Measurements from ENCODE around the gene HSBP1L1. TPM values are rescaled to one million over a fixed set of nuclear protein-coding genes. Genes with fewer than 3 reads are reported as not detected.

The HSBP1L1 gene
- total RNA-seq, 1 experiment from 2014 or later, result 49.4 TPM

DNA sequence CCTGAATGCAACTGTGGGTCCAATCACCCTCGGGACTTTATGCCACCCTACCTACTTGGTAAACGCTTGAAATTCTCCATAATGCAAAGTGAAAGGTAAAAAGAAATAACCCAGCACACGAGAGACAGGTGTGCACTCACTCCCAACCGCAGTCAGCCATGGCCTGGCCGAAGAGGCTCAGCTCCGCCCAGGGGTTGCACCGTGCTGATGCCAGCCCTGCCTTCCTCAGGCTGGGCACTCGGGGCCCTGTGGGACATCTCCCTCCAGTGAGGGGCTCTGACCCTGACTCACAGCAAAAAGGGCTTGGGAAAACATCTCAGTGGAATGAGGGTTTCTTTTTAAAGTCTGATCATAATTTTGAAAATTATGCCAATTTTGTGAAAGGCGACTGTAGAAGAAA is 26.2 kb upstream of the HSBP1L1 start:
- H3K27ac Mint-ChIP-seq (ENCODE audit: low read depth, unreplicated experiment), result no peak overlapping the region
- peaks cover 34% of the 10 kb centered on the region for H3K36me3 Mint-ChIP-seq (ENCODE audit: insufficient read depth, unreplicated experiment)
- no peaks in the 10 kb centered on the region for H3K27me3 Mint-ChIP-seq (ENCODE audit: insufficient read depth, unreplicated experiment)
- DNase-seq (ENCODE audit: unreplicated experiment), result no peak
- H3K9me3 Mint-ChIP-seq (ENCODE audit: unreplicated experiment), result peaks cover 19% of the 10 kb centered on the region
- no TSS peak for BruUV-seq (replicated peaks)
- ChIA-PET CTCF (interaction anchor here (0.5 kb wide), 1 partner anchor 57 kb away, joined by 3 read pairs; no protein-coding TSS in a partner anchor), POLR2A (interaction anchor here (0.6 kb wide), 1 partner anchor 14 kb away, joined by 3 read pairs; no protein-coding TSS in a partner anchor)
- intact Hi-C loops (cut with micrococcal nuclease), result no loop called here
- TF ChIP-seq, protein P1, sequence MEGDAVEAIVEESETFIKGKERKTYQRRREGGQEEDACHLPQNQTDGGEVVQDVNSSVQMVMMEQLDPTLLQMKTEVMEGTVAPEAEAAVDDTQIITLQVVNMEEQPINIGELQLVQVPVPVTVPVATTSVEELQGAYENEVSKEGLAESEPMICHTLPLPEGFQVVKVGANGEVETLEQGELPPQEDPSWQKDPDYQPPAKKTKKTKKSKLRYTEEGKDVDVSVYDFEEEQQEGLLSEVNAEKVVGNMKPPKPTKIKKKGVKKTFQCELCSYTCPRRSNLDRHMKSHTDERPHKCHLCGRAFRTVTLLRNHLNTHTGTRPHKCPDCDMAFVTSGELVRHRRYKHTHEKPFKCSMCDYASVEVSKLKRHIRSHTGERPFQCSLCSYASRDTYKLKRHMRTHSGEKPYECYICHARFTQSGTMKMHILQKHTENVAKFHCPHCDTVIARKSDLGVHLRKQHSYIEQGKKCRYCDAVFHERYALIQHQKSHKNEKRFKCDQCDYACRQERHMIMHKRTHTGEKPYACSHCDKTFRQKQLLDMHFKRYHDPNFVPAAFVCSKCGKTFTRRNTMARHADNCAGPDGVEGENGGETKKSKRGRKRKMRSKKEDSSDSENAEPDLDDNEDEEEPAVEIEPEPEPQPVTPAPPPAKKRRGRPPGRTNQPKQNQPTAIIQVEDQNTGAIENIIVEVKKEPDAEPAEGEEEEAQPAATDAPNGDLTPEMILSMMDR (IDR thresholded peaks at IDR 0.05; ENCODE audit: unreplicated experiment), result no peak
- H3K4me1 Mint-ChIP-seq (ENCODE audit: insufficient read depth, unreplicated experiment), result peaks cover 6% of the 10 kb centered on the region
- no peak overlapping the region for H3K4me3 Mint-ChIP-seq (ENCODE audit: unreplicated experiment)

DNA sequence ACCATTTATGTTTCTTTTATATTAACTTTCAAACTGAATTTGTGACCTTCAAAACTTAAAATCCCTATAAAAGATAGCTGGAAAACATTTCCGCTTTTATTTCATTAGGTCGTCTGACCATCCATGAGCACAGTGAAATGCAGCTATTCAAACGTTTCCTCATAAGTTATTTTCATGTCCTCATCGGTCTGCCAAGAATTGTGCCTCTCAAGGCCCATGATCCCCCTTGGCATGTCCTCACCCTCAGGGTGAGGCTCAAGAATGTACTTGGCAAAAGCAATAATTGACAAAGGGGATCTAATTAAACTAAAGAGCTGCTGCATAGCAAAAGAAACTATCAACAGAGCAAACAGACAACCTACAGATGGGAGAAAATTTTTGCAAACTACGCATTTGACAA is 25.3 kb upstream of the HSBP1L1 start:
- Mint-ChIP-seq H3K27me3 (ENCODE audit: insufficient read depth, unreplicated experiment) (no peaks in the 10 kb centered on the region), H3K4me3 (ENCODE audit: unreplicated experiment) (no peak overlapping the region), H3K4me1 (ENCODE audit: insufficient read depth, unreplicated experiment) (peaks cover 6% of the 10 kb centered on the region), H3K36me3 (ENCODE audit: insufficient read depth, unreplicated experiment) (peaks cover 29% of the 10 kb centered on the region), H3K9me3 (ENCODE audit: unreplicated experiment) (peaks cover 10% of the 10 kb centered on the region), H3K27ac (ENCODE audit: low read depth, unreplicated experiment) (peak overlapping the region; percentile 4)
- intact Hi-C loops (cut with micrococcal nuclease), result no loop called here
- no peak for DNase-seq (ENCODE audit: unreplicated experiment)
- ChIA-PET CTCF (interaction anchor here (0.7 to 2.3 kb wide), 3 partner anchors 10 to 371 kb away, joined by 3 to 7 read pairs (median 3); no protein-coding TSS in a partner anchor), POLR2A (interaction anchor here (0.6 kb wide), 1 partner anchor 16 kb away, joined by 3 read pairs; no protein-coding TSS in a partner anchor)
- BruUV-seq (replicated peaks), result no TSS peak
- TF ChIP-seq, protein P1 (IDR thresholded peaks at IDR 0.05; ENCODE audit: unreplicated experiment), result no peak

DNA sequence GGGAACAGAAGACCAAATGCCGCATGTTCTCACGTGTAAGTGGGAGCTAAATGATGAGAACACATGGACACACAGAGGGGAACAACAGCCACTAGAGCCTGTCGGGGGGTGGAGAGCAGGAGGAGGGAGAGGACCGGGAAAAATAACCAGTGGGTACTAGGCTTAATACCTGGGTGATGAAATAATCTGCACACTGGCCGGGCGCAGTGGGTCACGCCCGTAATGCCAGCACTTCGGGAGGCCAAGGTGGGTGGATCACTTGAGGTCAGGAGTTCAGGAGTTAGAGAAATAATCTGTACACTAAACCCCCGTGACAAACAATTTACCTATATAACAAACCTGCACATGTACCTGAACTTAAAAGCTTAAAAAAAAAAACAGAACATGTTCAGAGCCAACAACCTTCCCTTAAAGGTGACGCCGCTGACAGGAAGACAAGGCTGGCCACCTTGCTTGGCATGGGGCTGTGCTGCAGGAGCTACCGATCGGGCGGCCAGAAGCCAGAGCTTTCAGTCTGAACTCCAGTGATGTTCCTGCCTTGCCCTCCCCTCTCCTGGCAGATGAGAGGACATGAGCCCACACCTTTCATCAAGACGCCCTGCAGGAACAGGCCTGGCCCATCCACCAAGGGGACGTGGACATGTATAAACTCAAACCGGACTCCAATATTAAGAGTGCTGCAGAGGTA is 24.2 kb upstream of the HSBP1L1 start:
- Mint-ChIP-seq H3K36me3 (ENCODE audit: insufficient read depth, unreplicated experiment) (peaks cover 20% of the 10 kb centered on the region), H3K4me3 (ENCODE audit: unreplicated experiment) (no peak overlapping the region), H3K27me3 (ENCODE audit: insufficient read depth, unreplicated experiment) (no peaks in the 10 kb centered on the region), H3K27ac (ENCODE audit: low read depth, unreplicated experiment) (peak overlapping the region; percentile 4), H3K9me3 (ENCODE audit: unreplicated experiment) (peaks cover 9% of the 10 kb centered on the region), H3K4me1 (ENCODE audit: insufficient read depth, unreplicated experiment) (peaks cover 6% of the 10 kb centered on the region)
- TF ChIP-seq, protein P1 (IDR thresholded peaks at IDR 0.05; ENCODE audit: unreplicated experiment), result no peak
- no TSS peak for BruUV-seq (replicated peaks)
- DNase-seq (ENCODE audit: unreplicated experiment), result no peak
- ChIA-PET CTCF (interaction anchor here (0.6 to 2.3 kb wide), 4 partner anchors 11 to 313 kb away, joined by 3 to 7 read pairs (median 3); no protein-coding TSS in a partner anchor), POLR2A (no interaction called here)
- intact Hi-C loops (cut with micrococcal nuclease), result no loop called here

DNA sequence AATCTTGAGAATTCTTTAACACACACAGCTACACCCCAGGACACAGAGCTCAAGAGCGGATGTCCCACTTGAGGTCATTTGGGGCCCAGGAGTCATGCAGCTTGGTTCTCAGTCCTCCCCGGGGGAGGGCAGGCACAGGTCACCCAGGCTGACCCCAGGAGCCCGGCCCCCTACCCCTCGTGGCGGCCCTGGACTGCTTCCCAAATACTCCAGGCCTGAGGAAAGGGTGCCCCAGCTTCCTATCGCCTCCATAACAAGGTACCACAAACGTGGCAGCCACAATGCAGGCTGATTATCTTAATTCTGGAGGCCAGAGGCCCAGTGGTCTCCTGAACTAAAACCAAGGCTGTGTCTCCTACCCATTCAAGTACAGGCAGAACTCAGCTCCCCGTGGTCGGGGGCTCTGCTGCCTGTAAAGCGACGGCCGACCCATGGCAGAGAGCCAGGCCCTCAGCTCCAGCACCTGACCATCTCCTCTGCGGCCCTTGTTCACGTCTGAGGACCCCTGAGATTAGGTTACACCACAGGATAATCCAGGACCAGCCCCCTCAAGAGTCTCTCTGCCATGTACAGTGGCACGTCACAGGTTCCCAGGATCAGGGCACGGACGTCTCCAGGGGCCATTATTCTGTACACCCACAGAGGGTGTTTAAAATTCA is 23.5 kb upstream of the HSBP1L1 start:
- no peak for DNase-seq (ENCODE audit: unreplicated experiment)
- H3K27me3 Mint-ChIP-seq (ENCODE audit: insufficient read depth, unreplicated experiment), result no peaks in the 10 kb centered on the region
- intact Hi-C loops (cut with micrococcal nuclease), result no loop called here
- BruUV-seq (replicated peaks), result no TSS peak
- H3K27ac Mint-ChIP-seq (ENCODE audit: low read depth, unreplicated experiment), result no peak overlapping the region
- ChIA-PET CTCF (interaction anchor here (0.6 to 2.3 kb wide), 2 partner anchors 11 to 312 kb away, joined by 3 to 7 read pairs; no protein-coding TSS in a partner anchor), POLR2A (no interaction called here)
- H3K4me1 Mint-ChIP-seq (ENCODE audit: insufficient read depth, unreplicated experiment), result peaks cover 6% of the 10 kb centered on the region
- H3K36me3 Mint-ChIP-seq (ENCODE audit: insufficient read depth, unreplicated experiment), result peaks cover 18% of the 10 kb centered on the region
- TF ChIP-seq, protein P1 (IDR thresholded peaks at IDR 0.05; ENCODE audit: unreplicated experiment), result no peak
- H3K4me3 Mint-ChIP-seq (ENCODE audit: unreplicated experiment), result no peak overlapping the region
- peaks cover 2% of the 10 kb centered on the region for H3K9me3 Mint-ChIP-seq (ENCODE audit: unreplicated experiment)

Data from MCF 10A (cell line).